GM12873 (cell line): ENCODE measurements around the gene IGSF11.

Experiments
- CTCF ChIP-seq: IDR thresholded peaks from 2 replicates; pipeline ENCODE4 v1.5.1; 2012; ENCODE audit warnings: low read depth, mild to moderate bottlenecking, moderate library complexity, low read length, control low read depth; ENCODE audit not compliant: insufficient read depth; ENCODE audit errors: missing control alignments

Gene IGSF11

GRCh38 chr3:118987477-118987876, 47.2 kb downstream of the IGSF11 start:
- TF ChIP-seq CTCF, result no peak

- TF ChIP-seq CTCF, result no peak
Observed at GRCh38 chr3:118986734-118987133, 47.9 kb downstream of the IGSF11 start.

- no peak for TF ChIP-seq CTCF
Observed at GRCh38 chr3:118984699-118985098, 49.9 kb downstream of the IGSF11 start.

- no peak for TF ChIP-seq CTCF
Observed at GRCh38 chr3:118981494-118982134, 53.0 kb downstream of the IGSF11 start.

GRCh38 chr3:118980832-118981231, 53.8 kb downstream of the IGSF11 start:
- TF ChIP-seq CTCF, result no peak

GRCh38 chr3:118978393-118978758, 56.3 kb downstream of the IGSF11 start:
- no peak for TF ChIP-seq CTCF

- TF ChIP-seq CTCF, result no peak
Observed at GRCh38 chr3:118977671-118978392, 56.8 kb downstream of the IGSF11 start.
